Osteoblast (primary cell): Measurements from ENCODE around the gene TIMM17B. TPM values are rescaled to one million over a fixed set of nuclear protein-coding genes. Genes with fewer than 3 reads are reported as not detected.
A peak's percentile ranks its signal among the peaks of the same experiment; 100 is the strongest.
"Not testable (repeated sequence)": the region's sequence is repeated elsewhere in the genome, so short reads cannot be mapped to it uniquely, and the experiment has no call there.

Experiments used
- DNase-seq: peaks from one replicate; pipeline ENCODE4 v3.0.0; 2011; ENCODE audit warnings: low spot score, mixed read lengths; ENCODE audit not compliant: insufficient read length; ENCODE audit errors: missing footprints
- H2AFZ ChIP-seq: 2 replicates; pipeline ENCODE4 v1.6.0; 2011; ENCODE audit warnings: mild to moderate bottlenecking, low read length
- H3K27ac ChIP-seq: 2 replicates; pipeline ENCODE4 v1.5.1; 2011; ENCODE audit warnings: mild to moderate bottlenecking, low read depth, low read length, moderate library complexity
- H3K27me3 ChIP-seq: 2 replicates; pipeline ENCODE4 v1.6.0; 2012; ENCODE audit warnings: mild to moderate bottlenecking, control low read depth, inconsistent platforms, low read length, moderate library complexity; ENCODE audit not compliant: insufficient read depth
- H3K36me3 ChIP-seq: 2 replicates; pipeline ENCODE4 v1.5.1; 2011; ENCODE audit warnings: mild to moderate bottlenecking, low read length, control low read depth, moderate library complexity; ENCODE audit not compliant: insufficient read depth
- H3K4me1 ChIP-seq: 2 replicates; pipeline ENCODE4 v1.5.1; 2011; ENCODE audit warnings: mild to moderate bottlenecking, low read length, control low read depth, moderate library complexity; ENCODE audit not compliant: insufficient read depth
- H3K4me2 ChIP-seq: 2 replicates; pipeline ENCODE4 v1.6.0; 2011; ENCODE audit warnings: mild to moderate bottlenecking, low read length; ENCODE audit not compliant: insufficient read depth
- H3K4me3 ChIP-seq: fragments of 200-600 bp; sonication (generic); 3 replicates; pipeline ENCODE4 v1.5.1; 2012; ENCODE audit warnings: mild to moderate bottlenecking, low read length, inconsistent platforms; ENCODE audit not compliant: insufficient read depth
- H3K79me2 ChIP-seq: 2 replicates; pipeline ENCODE4 v1.6.0; 2012; ENCODE audit warnings: mild to moderate bottlenecking, low read length, control low read depth, inconsistent platforms; ENCODE audit not compliant: insufficient read depth
- H3K9me3 ChIP-seq: 2 replicates; pipeline ENCODE4 v1.5.1; 2011; ENCODE audit warnings: low read depth, low read length, control low read depth
- H4K20me1 ChIP-seq: 2 replicates; pipeline ENCODE4 v1.6.0; 2012; ENCODE audit warnings: mild to moderate bottlenecking, low read length, control low read depth; ENCODE audit not compliant: insufficient read depth
- CTCF ChIP-seq: IDR thresholded peaks from 2 replicates; pipeline ENCODE4 v1.5.1; 2011; ENCODE audit warnings: mild to moderate bottlenecking, low read depth, low read length, moderate library complexity; ENCODE audit errors: extremely low read depth
- total RNA-seq: library from RNA; depleted of rRNA; stranded (reverse); fragments of >200 nt; gene quantifications from 2 replicates; pipeline ENCODE4 v1.2.3, GENCODE V29; 2012

Gene TIMM17B
- total RNA-seq, 1 donor: 24.2 TPM

GRCh38 chrX:48883729-48884128, 13.8 kb downstream of the TIMM17B start:
- Histone ChIP-seq H3K79me2 (no peaks in the 10 kb centered on the region), H2AFZ (no peak overlapping the region), H3K27me3 (no peaks in the 10 kb centered on the region), H3K36me3 (no peaks in the 10 kb centered on the region), H3K27ac (no peak overlapping the region), H3K4me3 (no peak overlapping the region), H4K20me1 (no peaks in the 10 kb centered on the region), H3K4me1 (no peaks in the 10 kb centered on the region), H3K4me2 (no peak overlapping the region), H3K9me3 (no peaks in the 10 kb centered on the region)
- TF ChIP-seq CTCF: no peak
- peak; percentile 32 for DNase-seq

DNA sequence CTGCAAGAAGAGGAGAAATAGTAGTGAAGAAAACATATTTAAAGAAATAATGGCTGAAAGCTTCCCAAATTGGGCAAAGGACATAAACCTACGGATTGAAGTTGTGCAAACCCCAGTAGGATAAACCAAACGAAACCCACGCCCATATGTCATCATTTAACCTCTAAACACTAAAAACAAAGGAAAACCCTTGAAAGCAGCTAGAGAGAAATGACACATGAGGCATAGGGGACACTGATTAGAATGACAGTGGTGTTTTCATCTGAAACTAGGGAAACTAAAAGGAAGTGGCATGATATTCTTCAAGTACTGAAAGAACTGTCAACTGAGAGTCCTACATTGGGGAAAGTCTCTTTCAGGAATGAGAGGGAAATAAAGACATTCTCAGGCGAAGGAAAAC, 20.6 kb downstream of the TIMM17B start:
- not testable (repeated sequence) for H3K27ac ChIP-seq, H4K20me1 ChIP-seq, H3K4me1 ChIP-seq, DNase-seq, H3K4me2 ChIP-seq, H3K36me3 ChIP-seq, H3K4me3 ChIP-seq, H2AFZ ChIP-seq, H3K9me3 ChIP-seq, H3K79me2 ChIP-seq, H3K27me3 ChIP-seq

DNA sequence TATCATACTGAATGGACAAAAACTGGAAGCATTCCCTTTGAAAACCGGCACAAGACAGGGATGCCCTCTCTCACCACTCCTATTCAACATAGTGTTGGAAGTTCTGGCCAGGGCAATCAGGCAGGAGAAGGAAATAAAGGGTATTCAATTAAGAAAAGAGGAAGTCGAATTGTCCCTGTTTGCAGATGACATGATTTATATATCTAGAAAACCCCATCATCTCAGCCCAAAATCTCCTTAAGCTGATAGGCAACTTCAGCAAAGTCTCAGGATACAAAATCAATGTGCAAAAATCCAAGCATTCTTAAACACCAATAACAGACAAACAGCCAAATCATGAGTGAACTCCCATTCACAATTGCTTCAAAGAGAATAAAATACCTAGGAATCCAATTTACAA, 25.6 kb downstream of the TIMM17B start:
- H3K4me2 ChIP-seq, DNase-seq, H3K27me3 ChIP-seq, H3K36me3 ChIP-seq, H3K4me3 ChIP-seq, H2AFZ ChIP-seq, H3K27ac ChIP-seq, H4K20me1 ChIP-seq, H3K79me2 ChIP-seq, H3K4me1 ChIP-seq, H3K9me3 ChIP-seq: not testable (repeated sequence)

DNA sequence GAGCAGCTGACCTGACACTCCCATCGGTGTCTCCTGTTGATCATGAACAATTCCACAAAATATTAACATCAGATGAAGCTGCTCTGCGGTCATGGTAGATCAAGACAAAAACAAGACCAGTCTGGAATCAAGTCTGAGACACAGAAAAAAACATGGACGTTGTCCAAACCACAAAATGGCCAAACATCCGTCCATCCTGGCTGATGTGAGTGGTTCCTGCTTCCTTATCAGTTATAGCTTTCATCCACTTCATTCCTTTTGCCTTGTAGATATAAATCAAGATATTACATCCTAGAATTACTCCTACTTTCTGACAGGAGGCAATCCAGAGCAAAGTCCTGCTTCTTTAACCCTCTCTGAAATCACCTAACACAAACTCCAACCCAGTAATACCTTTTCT, 33.4 kb downstream of the TIMM17B start:
- DNase-seq: no peak
- Histone ChIP-seq H3K36me3 (no peaks in the 10 kb centered on the region), H3K27ac (no peak overlapping the region), H3K4me2 (no peak overlapping the region), H3K79me2 (no peaks in the 10 kb centered on the region), H3K9me3 (no peaks in the 10 kb centered on the region), H4K20me1 (no peaks in the 10 kb centered on the region), H3K4me3 (no peak overlapping the region), H3K27me3 (no peaks in the 10 kb centered on the region), H3K4me1 (no peaks in the 10 kb centered on the region), H2AFZ (no peak overlapping the region)
- TF ChIP-seq CTCF: no peak

DNA sequence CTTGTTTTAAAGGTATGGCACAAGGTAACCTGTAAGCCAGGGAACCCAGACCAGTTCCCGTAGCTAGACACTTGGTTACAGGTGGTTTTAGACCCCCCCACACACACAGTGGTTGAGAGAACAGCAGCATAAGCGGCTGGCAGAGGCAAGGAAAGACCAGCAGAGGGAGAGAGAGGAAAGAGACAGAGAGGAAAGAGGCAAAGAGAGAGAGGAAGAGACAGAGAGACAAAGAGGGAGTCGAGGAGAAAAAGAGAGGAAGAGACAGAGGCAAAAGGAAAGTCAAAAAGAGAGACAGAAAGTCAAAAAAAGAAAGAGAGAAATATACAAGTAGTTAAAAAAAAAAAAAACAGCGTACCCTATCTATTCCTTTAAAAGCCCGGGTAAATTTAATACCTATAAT, 42.7 kb downstream of the TIMM17B start:
- no peak overlapping the region for H3K27ac ChIP-seq
- H3K4me1 ChIP-seq: no peaks in the 10 kb centered on the region
- peak; percentile 33 for TF ChIP-seq CTCF
- no peak overlapping the region for H2AFZ ChIP-seq
- H4K20me1 ChIP-seq: no peaks in the 10 kb centered on the region
- no peak overlapping the region for H3K4me2 ChIP-seq
- no peak overlapping the region for H3K4me3 ChIP-seq
- H3K9me3 ChIP-seq: no peaks in the 10 kb centered on the region
- no peaks in the 10 kb centered on the region for H3K27me3 ChIP-seq
- DNase-seq: no peak
- H3K36me3 ChIP-seq: no peaks in the 10 kb centered on the region
- H3K79me2 ChIP-seq: no peaks in the 10 kb centered on the region

DNA sequence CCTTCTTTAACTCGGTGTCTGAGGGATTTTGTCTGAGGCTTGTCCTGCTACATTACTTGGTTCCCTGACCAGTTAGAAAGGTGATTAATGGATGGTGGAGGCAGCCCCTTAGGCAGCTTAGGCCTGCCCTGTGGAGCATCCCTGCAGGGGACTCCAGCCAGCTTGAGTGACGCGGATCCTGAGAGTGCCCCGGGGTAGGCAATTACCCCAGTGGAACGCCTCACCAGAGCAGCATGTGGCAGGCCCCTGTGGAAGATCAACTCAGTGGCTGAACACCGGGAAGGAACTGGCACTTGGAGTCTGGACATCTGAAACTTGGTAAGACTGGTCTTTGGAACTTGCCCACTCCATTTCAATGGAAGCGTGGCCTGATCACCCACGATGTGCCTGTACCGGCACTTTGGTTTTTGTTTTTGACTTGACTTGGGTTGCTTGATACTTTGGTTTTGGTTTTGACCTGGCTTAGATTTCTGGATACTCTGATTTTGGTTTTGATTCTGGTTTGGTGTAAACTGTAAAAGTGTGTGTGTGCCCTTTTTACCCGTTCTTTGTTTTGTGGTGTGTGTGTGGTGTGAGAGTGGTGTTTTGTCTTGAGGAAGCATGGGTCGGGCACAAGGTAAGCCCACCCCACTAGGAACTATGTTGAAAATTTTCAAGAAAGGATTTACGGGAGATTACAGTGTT, 43.3 kb downstream of the TIMM17B start:
- H3K4me3 ChIP-seq, H3K27me3 ChIP-seq, H3K36me3 ChIP-seq, DNase-seq, H4K20me1 ChIP-seq, H3K27ac ChIP-seq, H3K9me3 ChIP-seq, H3K4me1 ChIP-seq, H2AFZ ChIP-seq, H3K4me2 ChIP-seq, H3K79me2 ChIP-seq: not testable (repeated sequence)

DNA sequence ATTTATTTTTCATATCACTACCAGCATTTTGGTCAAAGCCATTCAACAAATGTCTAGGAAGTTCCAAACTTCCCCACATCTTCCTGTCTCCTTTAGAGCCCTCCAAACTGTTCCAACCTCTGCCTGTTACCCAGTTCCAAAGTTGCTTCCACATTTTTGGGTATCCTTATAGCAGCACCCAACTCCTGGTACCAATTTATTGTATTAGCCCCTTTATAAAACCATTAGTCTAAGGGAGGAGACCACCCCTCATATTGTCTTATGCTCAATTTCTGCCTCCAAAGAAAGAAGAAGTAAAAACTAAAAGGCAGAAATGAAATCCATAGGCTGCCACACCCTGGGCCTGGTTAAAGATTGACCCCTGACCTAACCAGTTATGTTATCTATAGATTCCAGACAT, 44.1 kb downstream of the TIMM17B start:
- H3K27ac ChIP-seq, H3K4me1 ChIP-seq, H3K4me3 ChIP-seq, H3K27me3 ChIP-seq, H2AFZ ChIP-seq, DNase-seq, H3K36me3 ChIP-seq, H3K79me2 ChIP-seq, H3K9me3 ChIP-seq, H3K4me2 ChIP-seq, H4K20me1 ChIP-seq: not testable (repeated sequence)
